K562 (cell line): Measurements from ENCODE around the gene UQCRC1. TPM values are rescaled to one million over a fixed set of nuclear protein-coding genes. Genes with fewer than 3 reads are reported as not detected.

Source experiments
- ELK1 ChIP-seq: sonication (generic); formaldehyde crosslinking; IDR thresholded peaks from 2 replicates; pipeline ENCODE4 v1.8.1; 2022; ENCODE audit warnings: missing genetic modification reagents
- GTF3C2 ChIP-seq: IDR thresholded peaks from 3 replicates; pipeline ENCODE4 v1.6.1; 2011; ENCODE audit warnings: borderline replicate concordance, mild to moderate bottlenecking, moderate library complexity; ENCODE audit not compliant: insufficient read length; ENCODE audit errors: extremely low read depth
- MGA ChIP-seq: fragments of 450-650 bp; IDR thresholded peaks from 2 replicates; pipeline ENCODE4 v1.6.1; 2016; ENCODE audit warnings: mild to moderate bottlenecking, moderate library complexity
- PHB ChIP-seq: fragments of 250-450 bp; sonication (Bioruptor Pico); IDR thresholded peaks from 2 replicates; pipeline ENCODE4 v1.5.0; 2021
- ZBTB1 ChIP-seq: sonication (generic); formaldehyde crosslinking; IDR thresholded peaks from 2 replicates; pipeline ENCODE4 v1.8.1; 2023; ENCODE audit warnings: missing genetic modification reagents, low read depth, mild to moderate bottlenecking, borderline replicate concordance
- ZSCAN32 ChIP-seq: fragments of 450-650 bp; formaldehyde crosslinking; IDR thresholded peaks from 2 replicates; pipeline ENCODE4 v1.4.0; 2020; ENCODE audit warnings: mild to moderate bottlenecking, moderate library complexity
- polyA plus RNA-seq, 8 experiments: library from polyadenylated mRNA; depleted of rRNA in 4 of 8; stranded (reverse) in 5 of 8; unstranded in 3 of 8; fragments of >200 nt; fragmentation: Nextera tagmentation in 2 of 8; fragmentation: Illumina TruSeq in 1 of 8; extraction: Ambion mirVana in 2 of 8; extraction: Trizol in 1 of 8; gene quantifications; 2 replicates each; pipeline versions ENCODE4 v1.2.1 to v1.2.3, GENCODE V29; 2011 to 2014; ENCODE audit warnings: inconsistent platforms in 1 of 8, missing spikeins in 1 of 8
- total RNA-seq, 7 experiments: library from RNA; depleted of rRNA in 6 of 7; stranded (reverse); fragments of >200 nt in 6 of 7; fragmentation: Illumina TruSeq in 2 of 7; extraction: Trizol in 2 of 7; gene quantifications; 2 replicates each; pipeline versions ENCODE4 v1.2.1 to v1.2.3, GENCODE V29; 2011 to 2021; ENCODE audit warnings: low replicate concordance in 1 of 7

UQCRC1 gene
- total and polyA plus RNA-seq, 9 of the 15 experiments (the other 6 are each of a cell fraction or from before 2014, with no cell fraction given), result 125 to 424 (median 268) TPM

- no peak for TF ChIP-seq MGA
- TF ChIP-seq ZSCAN32 (CRISPR knock-in tag), result no peak
- no peak for TF ChIP-seq ELK1 (CRISPR knock-in tag)
- no peak for TF ChIP-seq ZBTB1 (CRISPR knock-in tag)
- TF ChIP-seq GTF3C2, result no peak
- TF ChIP-seq PHB, result no peak
These were observed 19.0 kb upstream of the UQCRC1 start (continued) for GRCh38 chr3:48628277-48629017.
